ENCODE data around the gene PIK3R3. TPM values are rescaled to one million over a fixed set of nuclear protein-coding genes. Genes with fewer than 3 reads are reported as not detected.

Gene PIK3R3
- polyA plus RNA-seq, 1 donor (not counting 4 experiments of a cell fraction or from before 2014, with no cell fraction given), result 11.9 TPM

DNA sequence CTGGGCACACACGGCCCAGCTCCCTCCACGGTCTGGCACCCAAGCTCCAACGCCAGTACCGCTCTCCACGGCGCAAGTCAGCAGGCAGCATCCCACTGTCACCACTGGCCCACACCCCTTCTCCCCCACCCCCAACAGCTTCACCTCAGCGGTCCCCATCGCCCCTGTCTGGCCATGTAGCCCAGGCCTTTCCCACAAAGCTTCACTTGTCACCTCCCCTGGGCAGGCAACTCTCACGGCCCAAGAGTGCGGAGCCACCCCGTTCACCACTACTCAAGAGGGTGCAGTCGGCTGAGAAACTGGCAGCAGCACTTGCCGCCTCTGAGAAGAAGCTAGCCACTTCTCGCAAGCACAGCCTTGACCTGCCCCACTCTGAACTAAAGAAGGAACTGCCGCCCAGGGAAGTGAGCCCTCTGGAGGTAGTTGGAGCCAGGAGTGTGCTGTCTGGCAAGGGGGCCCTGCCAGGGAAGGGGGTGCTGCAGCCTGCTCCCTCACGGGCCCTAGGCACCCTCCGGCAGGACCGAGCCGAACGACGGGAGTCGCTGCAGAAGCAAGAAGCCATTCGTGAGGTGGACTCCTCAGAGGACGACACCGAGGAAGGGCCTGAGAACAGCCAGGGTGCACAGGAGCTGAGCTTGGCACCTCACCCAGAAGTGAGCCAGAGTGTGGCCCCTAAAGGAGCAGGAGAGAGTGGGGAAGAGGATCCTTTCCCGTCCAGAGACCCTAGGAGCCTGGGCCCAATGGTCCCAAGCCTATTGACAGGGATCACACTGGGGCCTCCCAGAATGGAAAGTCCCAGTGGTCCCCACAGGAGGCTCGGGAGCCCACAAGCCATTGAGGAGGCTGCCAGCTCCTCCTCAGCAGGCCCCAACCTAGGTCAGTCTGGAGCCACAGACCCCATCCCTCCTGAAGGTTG is 97.6 kb downstream of the PIK3R3 start:
- Histone ChIP-seq H3K79me2 (ENCODE audit: control insufficient read depth, insufficient read depth, low read length) (no peaks in the 10 kb centered on the region), H3K27ac (ENCODE audit: control insufficient read depth, insufficient read depth, low read length) (no peak overlapping the region), H2AFZ (ENCODE audit: control insufficient read depth, low read length) (no peak overlapping the region), H3K4me2 (ENCODE audit: control insufficient read depth, extremely low read depth, insufficient read depth, low read depth, low read length) (no peak overlapping the region), H3K36me3 (ENCODE audit: control insufficient read depth in 2 of 2, extremely low read depth in 1 of 2, insufficient read depth in 2 of 2, low read length in 2 of 2) (peaks cover 4 to 9% of the 10 kb centered on the region in 2 experiments), H3K4me3 (ENCODE audit: control insufficient read depth in 2 of 3, extremely low read depth in 1 of 3, insufficient read depth in 2 of 3, low read depth in 1 of 3, low read length in 3 of 3) (no peak overlapping the region), H4K20me1 (ENCODE audit: control insufficient read depth, extremely low read depth, insufficient read depth, low read length) (no peaks in the 10 kb centered on the region), H3K27me3 (ENCODE audit: control insufficient read depth, extremely low read depth, insufficient read depth, low read length) (no peaks in the 10 kb centered on the region), H3K4me1 (ENCODE audit: control insufficient read depth, extremely low read depth, insufficient read depth, low read length) (peaks cover 5% of the 10 kb centered on the region), H3K9ac (ENCODE audit: control insufficient read depth, extremely low read depth, insufficient read depth, low read length) (no peak overlapping the region), H3K9me3 (ENCODE audit: control insufficient read depth, low read depth, low read length) (no peaks in the 10 kb centered on the region), H3K9me1 (ENCODE audit: control insufficient read depth, extremely low read depth, insufficient read depth, low read length) (no peaks in the 10 kb centered on the region)
- TF ChIP-seq, protein P1, sequence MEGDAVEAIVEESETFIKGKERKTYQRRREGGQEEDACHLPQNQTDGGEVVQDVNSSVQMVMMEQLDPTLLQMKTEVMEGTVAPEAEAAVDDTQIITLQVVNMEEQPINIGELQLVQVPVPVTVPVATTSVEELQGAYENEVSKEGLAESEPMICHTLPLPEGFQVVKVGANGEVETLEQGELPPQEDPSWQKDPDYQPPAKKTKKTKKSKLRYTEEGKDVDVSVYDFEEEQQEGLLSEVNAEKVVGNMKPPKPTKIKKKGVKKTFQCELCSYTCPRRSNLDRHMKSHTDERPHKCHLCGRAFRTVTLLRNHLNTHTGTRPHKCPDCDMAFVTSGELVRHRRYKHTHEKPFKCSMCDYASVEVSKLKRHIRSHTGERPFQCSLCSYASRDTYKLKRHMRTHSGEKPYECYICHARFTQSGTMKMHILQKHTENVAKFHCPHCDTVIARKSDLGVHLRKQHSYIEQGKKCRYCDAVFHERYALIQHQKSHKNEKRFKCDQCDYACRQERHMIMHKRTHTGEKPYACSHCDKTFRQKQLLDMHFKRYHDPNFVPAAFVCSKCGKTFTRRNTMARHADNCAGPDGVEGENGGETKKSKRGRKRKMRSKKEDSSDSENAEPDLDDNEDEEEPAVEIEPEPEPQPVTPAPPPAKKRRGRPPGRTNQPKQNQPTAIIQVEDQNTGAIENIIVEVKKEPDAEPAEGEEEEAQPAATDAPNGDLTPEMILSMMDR (optimal IDR thresholded peaks at IDR 0.05 in 1 of 3, IDR thresholded peaks at IDR 0.05 in 1 of 3, conservative IDR thresholded peaks at IDR 0.05 in 1 of 3; ENCODE audit: extremely low read depth in 1 of 3, insufficient read depth in 2 of 3, low read length in 3 of 3), result no peak
- TF ChIP-seq EZH2 (IDR thresholded peaks at IDR 0.05; ENCODE audit: low read length), result no peak
- FAIRE-seq (no peak), DNase-seq (ENCODE audit: low read depth, low spot score) (no peak)
- dilution Hi-C loops (cut with MboI; ENCODE audit: extremely low pct_ligation_motif_present, low sequenced_read_pairs), result loop anchor here (25.0 kb wide), 1 partner anchor 152 kb away; the partner anchor contains the start of genes P3R3URF, POMGNT1 and TSPAN1

DNA sequence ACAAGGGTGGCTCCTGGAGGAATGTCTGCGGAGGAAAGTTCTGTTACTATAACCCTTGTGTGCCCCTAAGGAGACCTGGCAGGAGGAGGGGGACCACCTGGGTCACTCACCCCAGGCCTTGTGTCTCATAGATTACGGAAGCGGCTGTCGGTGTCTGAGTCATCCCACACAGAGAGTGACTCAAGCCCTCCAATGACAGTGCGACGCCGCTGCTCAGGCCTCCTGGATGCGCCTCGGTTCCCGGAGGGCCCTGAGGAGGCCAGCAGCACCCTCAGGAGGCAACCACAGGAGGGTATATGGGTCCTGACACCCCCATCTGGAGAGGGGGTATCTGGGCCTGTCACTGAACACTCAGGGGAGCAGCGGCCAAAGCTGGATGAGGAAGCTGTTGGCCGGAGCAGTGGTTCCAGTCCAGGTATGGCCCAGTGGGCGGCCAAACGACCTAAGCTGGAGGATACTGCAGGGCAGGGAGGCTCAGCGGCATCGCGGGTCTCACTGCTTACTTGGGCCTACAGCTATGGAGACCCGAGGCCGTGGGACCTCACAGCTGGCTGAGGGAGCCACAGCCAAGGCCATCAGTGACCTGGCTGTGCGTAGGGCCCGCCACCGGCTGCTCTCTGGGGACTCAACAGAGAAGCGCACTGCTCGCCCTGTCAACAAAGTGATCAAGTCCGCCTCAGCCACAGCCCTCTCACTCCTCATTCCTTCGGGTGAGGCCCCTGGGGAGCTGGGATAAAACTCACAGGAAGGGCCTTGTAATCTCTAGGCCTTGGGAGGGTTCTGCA is 101.4 kb downstream of the PIK3R3 start:
- Histone ChIP-seq H3K79me2 (ENCODE audit: control insufficient read depth, insufficient read depth, low read length) (no peaks in the 10 kb centered on the region), H3K4me3 (ENCODE audit: control insufficient read depth in 2 of 3, extremely low read depth in 1 of 3, insufficient read depth in 2 of 3, low read depth in 1 of 3, low read length in 3 of 3) (no peak overlapping the region), H3K4me2 (ENCODE audit: control insufficient read depth, extremely low read depth, insufficient read depth, low read depth, low read length) (no peak overlapping the region), H3K9me3 (ENCODE audit: control insufficient read depth, low read depth, low read length) (no peaks in the 10 kb centered on the region), H3K9ac (ENCODE audit: control insufficient read depth, extremely low read depth, insufficient read depth, low read length) (no peak overlapping the region), H3K4me1 (ENCODE audit: control insufficient read depth, extremely low read depth, insufficient read depth, low read length) (no peaks in the 10 kb centered on the region), H4K20me1 (ENCODE audit: control insufficient read depth, extremely low read depth, insufficient read depth, low read length) (no peaks in the 10 kb centered on the region), H3K27ac (ENCODE audit: control insufficient read depth, insufficient read depth, low read length) (no peak overlapping the region), H3K36me3 (ENCODE audit: control insufficient read depth in 2 of 2, extremely low read depth in 1 of 2, insufficient read depth in 2 of 2, low read length in 2 of 2) (peaks cover 4 to 11% of the 10 kb centered on the region in 2 experiments), H3K9me1 (ENCODE audit: control insufficient read depth, extremely low read depth, insufficient read depth, low read length) (no peaks in the 10 kb centered on the region), H2AFZ (ENCODE audit: control insufficient read depth, low read length) (no peak overlapping the region), H3K27me3 (ENCODE audit: control insufficient read depth, extremely low read depth, insufficient read depth, low read length) (no peaks in the 10 kb centered on the region)
- FAIRE-seq, result no peak
- dilution Hi-C loops (cut with MboI; ENCODE audit: extremely low pct_ligation_motif_present, low sequenced_read_pairs), result loop anchor here (25.0 kb wide), 1 partner anchor 156 kb away; the partner anchor contains the start of genes P3R3URF, POMGNT1 and TSPAN1
- TF ChIP-seq EZH2 (IDR thresholded peaks at IDR 0.05; ENCODE audit: low read length), result no peak
- TF ChIP-seq, protein P1 (optimal IDR thresholded peaks at IDR 0.05 in 1 of 3, IDR thresholded peaks at IDR 0.05 in 1 of 3, conservative IDR thresholded peaks at IDR 0.05 in 1 of 3; ENCODE audit: extremely low read depth in 1 of 3, insufficient read depth in 2 of 3, low read length in 3 of 3), result no peak
- no peak for DNase-seq (ENCODE audit: low read depth, low spot score)

Data from keratinocyte (primary cell).